ENCODE measurements around the gene CMSS1.

The CMSS1 gene

DNA sequence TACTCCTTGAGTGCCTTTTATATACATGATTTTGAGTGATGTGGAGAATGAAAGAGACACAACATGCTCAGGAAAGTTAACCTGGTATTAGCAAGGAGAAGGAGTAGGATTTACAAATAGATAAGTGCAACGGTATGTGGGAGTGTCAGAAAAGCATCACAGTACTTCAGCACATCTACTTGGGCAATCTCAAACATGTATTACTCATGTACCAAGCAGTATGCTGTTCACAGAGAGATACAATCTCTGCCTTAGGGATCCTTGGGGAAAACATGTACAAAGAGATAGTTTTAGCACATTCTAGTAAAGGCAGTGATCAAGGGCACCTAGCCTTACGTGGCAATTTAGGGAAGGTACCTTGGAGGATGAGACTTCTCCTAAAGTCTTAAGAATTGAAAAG, 150.1 kb downstream of the CMSS1 start:
- TF ChIP-seq, protein P1, sequence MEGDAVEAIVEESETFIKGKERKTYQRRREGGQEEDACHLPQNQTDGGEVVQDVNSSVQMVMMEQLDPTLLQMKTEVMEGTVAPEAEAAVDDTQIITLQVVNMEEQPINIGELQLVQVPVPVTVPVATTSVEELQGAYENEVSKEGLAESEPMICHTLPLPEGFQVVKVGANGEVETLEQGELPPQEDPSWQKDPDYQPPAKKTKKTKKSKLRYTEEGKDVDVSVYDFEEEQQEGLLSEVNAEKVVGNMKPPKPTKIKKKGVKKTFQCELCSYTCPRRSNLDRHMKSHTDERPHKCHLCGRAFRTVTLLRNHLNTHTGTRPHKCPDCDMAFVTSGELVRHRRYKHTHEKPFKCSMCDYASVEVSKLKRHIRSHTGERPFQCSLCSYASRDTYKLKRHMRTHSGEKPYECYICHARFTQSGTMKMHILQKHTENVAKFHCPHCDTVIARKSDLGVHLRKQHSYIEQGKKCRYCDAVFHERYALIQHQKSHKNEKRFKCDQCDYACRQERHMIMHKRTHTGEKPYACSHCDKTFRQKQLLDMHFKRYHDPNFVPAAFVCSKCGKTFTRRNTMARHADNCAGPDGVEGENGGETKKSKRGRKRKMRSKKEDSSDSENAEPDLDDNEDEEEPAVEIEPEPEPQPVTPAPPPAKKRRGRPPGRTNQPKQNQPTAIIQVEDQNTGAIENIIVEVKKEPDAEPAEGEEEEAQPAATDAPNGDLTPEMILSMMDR (IDR thresholded peaks at IDR 0.05; ENCODE audit: control extremely low read depth, extremely low read depth, low read depth, missing control alignments): no peak
- DNase-seq (ENCODE audit: extremely low spot score): no peak
- ChIA-PET POLR2A (no interaction called here), CTCF (interaction anchor here (1.2 kb wide), 1 partner anchor 11 kb away, joined by 4 read pairs; no protein-coding TSS in a partner anchor)

DNA sequence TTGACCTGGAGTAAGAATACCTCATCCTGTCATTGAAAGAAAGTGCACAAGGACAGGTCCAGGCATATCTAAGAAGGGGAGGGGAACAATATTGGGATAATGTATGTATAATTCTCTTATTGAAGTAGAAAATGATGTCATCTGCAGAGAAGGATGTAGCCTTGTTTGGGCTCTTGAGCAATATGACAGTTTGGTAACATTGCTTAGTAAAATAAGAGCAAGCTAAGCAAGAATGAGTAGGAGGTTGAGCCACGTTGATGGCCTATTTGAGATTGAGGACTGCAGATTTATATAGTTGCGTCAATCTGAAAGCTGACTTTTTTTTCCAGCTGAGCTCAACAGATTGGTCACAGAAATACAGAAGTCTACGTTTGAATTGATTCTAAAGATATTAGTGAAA, 151.5 kb downstream of the CMSS1 start:
- DNase-seq (ENCODE audit: extremely low spot score): no peak
- POLR2A ChIA-PET: no interaction called here
- TF ChIP-seq, protein P1 (IDR thresholded peaks at IDR 0.05; ENCODE audit: control extremely low read depth, extremely low read depth, low read depth, missing control alignments): no peak
- CTCF ChIA-PET: interaction anchor here (0.6 to 1.8 kb wide), 2 partner anchors 13 to 18 kb away, joined by 3 to 6 read pairs; no protein-coding TSS in a partner anchor

DNA sequence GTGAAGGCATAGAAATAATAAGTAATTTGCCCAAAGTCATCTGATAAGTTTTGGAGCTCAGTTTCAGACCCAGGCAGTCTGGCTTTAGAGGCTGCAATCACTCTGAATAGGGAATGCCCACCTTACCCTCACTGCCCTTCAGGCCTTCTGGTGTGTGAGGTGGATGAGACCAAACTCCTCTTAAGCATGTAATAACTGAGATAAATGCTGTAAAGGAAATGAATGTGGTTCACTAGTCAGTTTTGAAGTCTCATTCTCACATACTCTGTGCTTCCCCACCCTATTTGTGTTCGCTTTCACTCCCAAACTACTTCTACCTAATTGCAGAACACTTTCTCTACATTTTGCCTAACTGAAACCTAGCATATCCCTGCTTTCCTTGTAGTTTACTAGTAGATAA, 152.5 kb downstream of the CMSS1 start:
- peak; percentile 39 for DNase-seq (ENCODE audit: extremely low spot score)
- TF ChIP-seq, protein P1 (IDR thresholded peaks at IDR 0.05; ENCODE audit: control extremely low read depth, extremely low read depth, low read depth, missing control alignments): no peak
- ChIA-PET POLR2A (no interaction called here), CTCF (interaction anchor here (1.8 kb wide), 1 partner anchor 15 kb away, joined by 6 read pairs; no protein-coding TSS in a partner anchor)

DNA sequence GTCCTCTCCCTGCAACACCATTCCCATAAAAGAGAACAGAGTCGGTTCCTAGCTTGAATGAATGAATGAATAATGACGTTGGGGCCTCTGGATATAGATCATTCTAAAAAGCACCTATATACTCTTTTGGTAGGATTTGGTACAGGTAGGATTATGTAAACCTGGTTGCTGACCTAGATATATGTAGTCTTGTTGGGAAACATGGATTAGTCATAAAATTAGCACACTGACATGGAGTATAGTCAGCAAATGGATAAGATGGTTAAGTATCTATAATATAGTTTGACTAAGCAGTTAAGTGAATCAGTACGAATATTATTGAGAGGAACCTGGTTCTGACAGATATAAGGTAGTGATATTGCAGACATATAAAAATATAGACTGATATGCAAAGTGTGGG, 154.1 kb downstream of the CMSS1 start:
- TF ChIP-seq, protein P1 (IDR thresholded peaks at IDR 0.05; ENCODE audit: control extremely low read depth, extremely low read depth, low read depth, missing control alignments): no peak
- POLR2A ChIA-PET: no interaction called here
- DNase-seq (ENCODE audit: extremely low spot score): no peak
- CTCF ChIA-PET: interaction anchor here (0.9 to 1.4 kb wide), 3 partner anchors 10 to 21 kb away, joined by 3 to 5 read pairs (median 3); no protein-coding TSS in a partner anchor

DNA sequence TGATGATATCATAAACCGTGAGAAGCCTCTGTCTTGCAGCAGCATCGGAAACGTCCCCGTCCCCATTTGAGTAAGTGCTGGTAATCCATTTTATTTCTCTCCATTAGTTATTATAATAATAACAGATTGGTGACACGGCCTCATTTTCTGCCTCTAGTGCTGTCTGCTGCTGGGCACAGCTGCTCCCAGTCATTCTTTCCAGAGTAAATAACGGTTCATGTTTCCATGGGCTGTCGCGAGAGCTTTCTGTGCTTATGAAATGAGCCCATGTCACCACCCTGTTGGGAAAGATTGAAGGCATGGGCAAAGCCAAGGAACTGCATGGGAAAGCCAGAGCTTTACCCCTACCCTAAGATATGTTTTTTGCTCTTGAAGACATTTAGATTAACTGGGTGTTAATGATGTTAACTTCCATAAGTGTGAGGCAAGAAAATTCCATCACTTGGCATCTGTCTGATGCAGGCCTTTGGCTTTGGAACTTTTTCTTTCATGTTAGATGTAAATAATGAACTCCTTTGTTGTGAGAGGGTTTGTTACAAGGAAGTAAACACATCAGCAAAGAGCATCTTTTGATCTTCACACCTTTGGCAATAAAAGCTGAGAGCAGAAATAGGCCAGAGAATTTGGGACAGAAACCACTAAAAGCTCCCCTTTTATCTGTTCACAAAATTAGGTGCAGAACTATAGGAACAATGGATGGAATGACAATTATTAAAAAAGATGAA, 154.9 kb downstream of the CMSS1 start:
- ChIA-PET POLR2A (no interaction called here), CTCF (interaction anchor here (0.9 to 1.8 kb wide), 4 partner anchors 8 to 22 kb away, joined by 3 to 5 read pairs (median 4); no protein-coding TSS in a partner anchor)
- DNase-seq (ENCODE audit: extremely low spot score): no peak
- TF ChIP-seq, protein P1 (IDR thresholded peaks at IDR 0.05; ENCODE audit: control extremely low read depth, extremely low read depth, low read depth, missing control alignments): no peak

DNA sequence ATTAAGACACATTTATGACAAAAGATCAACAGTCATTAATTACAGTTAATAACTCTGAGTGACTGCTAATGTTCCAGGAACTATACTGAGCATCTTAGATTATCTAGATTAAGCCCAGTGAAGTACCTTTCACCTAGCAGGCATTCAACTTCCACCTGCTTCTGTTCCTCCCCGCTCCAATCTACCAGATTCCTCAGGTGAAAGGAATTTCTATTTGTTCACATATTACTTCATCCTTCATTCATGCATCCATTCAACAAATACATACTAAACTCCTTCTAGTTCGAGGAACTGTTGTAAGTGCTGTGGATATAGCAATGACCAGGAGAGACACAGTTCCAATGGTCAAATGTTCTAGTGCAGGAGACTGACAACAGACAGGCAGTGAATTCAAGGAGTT, 157.3 kb downstream of the CMSS1 start:
- DNase-seq (ENCODE audit: extremely low spot score): no peak
- POLR2A ChIA-PET: no interaction called here
- TF ChIP-seq, protein P1 (IDR thresholded peaks at IDR 0.05; ENCODE audit: control extremely low read depth, extremely low read depth, low read depth, missing control alignments): no peak
- CTCF ChIA-PET: no interaction called here
